HG02623 (cell line): Measurements from ENCODE around the gene RBMS1.
A peak's percentile ranks its signal among the peaks of the same experiment; 100 is the strongest.

Experiments used
- ATAC-seq: cut with Tn5 transposase; IDR thresholded peaks from one replicate; pipeline ENCODE4 v1.9.1; 2021; ENCODE audit warnings: moderate library complexity; ENCODE audit not compliant: unreplicated experiment

Gene RBMS1

GRCh38 chr2:160389875-160390274, 103.7 kb downstream of the RBMS1 start:
- ATAC-seq: no peak

GRCh38 chr2:160388464-160389263, 104.9 kb downstream of the RBMS1 start:
- ATAC-seq: peak; percentile 47

GRCh38 chr2:160387558-160388262, 105.9 kb downstream of the RBMS1 start:
- no peak for ATAC-seq

- ATAC-seq: no peak
Observed at GRCh38 chr2:160384791-160385190, 108.8 kb downstream of the RBMS1 start.

- no peak for ATAC-seq
Observed at GRCh38 chr2:160381425-160381951, 112.1 kb downstream of the RBMS1 start.

GRCh38 chr2:160380611-160381010, 113.0 kb downstream of the RBMS1 start:
- no peak for ATAC-seq

- ATAC-seq: no peak
Observed at GRCh38 chr2:160380000-160380570, 113.5 kb downstream of the RBMS1 start.

GRCh38 chr2:160379399-160379798, 114.2 kb downstream of the RBMS1 start:
- no peak for ATAC-seq

- no peak for ATAC-seq
Observed at GRCh38 chr2:160377204-160377995, 116.2 kb downstream of the RBMS1 start.

- ATAC-seq: no peak
Observed at GRCh38 chr2:160376576-160376975, 117.0 kb downstream of the RBMS1 start.

- no peak for ATAC-seq
Observed at GRCh38 chr2:160375802-160376469, 117.7 kb downstream of the RBMS1 start.

- ATAC-seq: no peak
Observed at GRCh38 chr2:160375037-160375436, 118.6 kb downstream of the RBMS1 start.

GRCh38 chr2:160373666-160374065, 119.9 kb downstream of the RBMS1 start:
- ATAC-seq: no peak

GRCh38 chr2:160373263-160373662, 120.3 kb downstream of the RBMS1 start:
- ATAC-seq: no peak

GRCh38 chr2:160372585-160372984, 121.0 kb downstream of the RBMS1 start:
- ATAC-seq: no peak

GRCh38 chr2:160372010-160372356, 121.6 kb downstream of the RBMS1 start:
- no peak for ATAC-seq

GRCh38 chr2:160371251-160372009, 122.2 kb downstream of the RBMS1 start:
- no peak for ATAC-seq

- no peak for ATAC-seq
Observed at GRCh38 chr2:160368988-160369930, 124.3 kb downstream of the RBMS1 start.

GRCh38 chr2:160367887-160368286, 125.7 kb downstream of the RBMS1 start:
- no peak for ATAC-seq
